ENCODE results near the gene SPHK2.

Gene SPHK2

GRCh38 chr19:48660852-48661710, 41.8 kb downstream of the SPHK2 start:
- Mint-ChIP-seq H3K36me3 (no peaks in the 10 kb centered on the region), H3K4me1 (peaks cover 13% of the 10 kb centered on the region), H3K27me3 (peaks cover 28% of the 10 kb centered on the region), H3K27ac (peak overlapping the region; percentile 89), H3K4me3 (peak overlapping the region; percentile 43), H3K9me3 (no peaks in the 10 kb centered on the region)
- CTCF ChIA-PET = interaction anchor here (1.4 kb wide), 1 partner anchor 15 kb away, joined by 3 read pairs; the partner anchor contains the start of gene CA11
- peak; percentile 88 for DNase-seq

DNA sequence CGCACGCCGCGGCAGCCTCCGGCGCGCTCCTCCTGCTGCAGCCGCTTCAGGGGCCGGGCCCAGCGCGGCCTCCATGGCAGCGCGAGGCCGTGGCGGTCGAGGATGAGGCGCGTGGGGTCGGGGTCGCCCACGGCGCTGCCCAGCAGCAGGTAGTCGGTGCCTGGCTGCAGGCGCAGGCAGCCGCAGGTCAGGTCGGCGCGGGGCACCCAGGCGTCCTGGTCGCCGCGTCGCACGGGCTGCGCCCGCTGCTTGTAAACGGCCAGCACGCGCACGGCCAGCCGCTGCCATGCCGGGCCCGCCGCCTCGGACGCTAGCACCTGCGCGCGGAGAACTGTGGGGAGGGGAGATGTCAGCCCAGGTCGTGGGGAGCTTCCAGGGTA, 42.4 kb downstream of the SPHK2 start:
- Mint-ChIP-seq H3K4me1 (peaks cover 13% of the 10 kb centered on the region), H3K9me3 (no peaks in the 10 kb centered on the region), H3K27ac (no peak overlapping the region), H3K36me3 (no peaks in the 10 kb centered on the region), H3K4me3 (no peak overlapping the region), H3K27me3 (peaks cover 21% of the 10 kb centered on the region)
- no peak for DNase-seq
- CTCF ChIA-PET = interaction anchor here (1.4 kb wide), 1 partner anchor 16 kb away, joined by 3 read pairs; the partner anchor contains the start of gene CA11

- Mint-ChIP-seq H3K27me3 (peaks cover 9% of the 10 kb centered on the region), H3K4me3 (no peak overlapping the region), H3K36me3 (no peaks in the 10 kb centered on the region), H3K4me1 (peaks cover 13% of the 10 kb centered on the region), H3K27ac (no peak overlapping the region), H3K9me3 (no peaks in the 10 kb centered on the region)
- DNase-seq = no peak
- CTCF ChIA-PET = no interaction called here
These were observed 44.4 kb downstream of the SPHK2 start for GRCh38 chr19:48663667-48664066.

- peaks cover under 1% of the 10 kb centered on the region for H3K9me3 Mint-ChIP-seq
- CTCF ChIA-PET = no interaction called here
- DNase-seq = no peak
- peaks cover 10% of the 10 kb centered on the region for H3K4me1 Mint-ChIP-seq
- no peaks in the 10 kb centered on the region for H3K36me3 Mint-ChIP-seq
- no peak overlapping the region for H3K27ac Mint-ChIP-seq
- peaks cover 4% of the 10 kb centered on the region for H3K27me3 Mint-ChIP-seq
- H3K4me3 Mint-ChIP-seq = no peak overlapping the region
These were observed 45.2 kb downstream of the SPHK2 start for GRCh38 chr19:48664476-48664875.

- Mint-ChIP-seq H3K27me3 (peaks cover 4% of the 10 kb centered on the region), H3K4me1 (peaks cover 8% of the 10 kb centered on the region), H3K36me3 (no peaks in the 10 kb centered on the region), H3K27ac (no peak overlapping the region), H3K4me3 (no peak overlapping the region), H3K9me3 (peaks cover 6% of the 10 kb centered on the region)
- CTCF ChIA-PET = interaction anchor here (1.8 kb wide), 2 partner anchors 9 to 10 kb away, joined by 4 to 5 read pairs; no protein-coding TSS in a partner anchor
- DNase-seq = no peak
These were observed 46.5 kb downstream of the SPHK2 start for GRCh38 chr19:48665786-48666185.

DNA sequence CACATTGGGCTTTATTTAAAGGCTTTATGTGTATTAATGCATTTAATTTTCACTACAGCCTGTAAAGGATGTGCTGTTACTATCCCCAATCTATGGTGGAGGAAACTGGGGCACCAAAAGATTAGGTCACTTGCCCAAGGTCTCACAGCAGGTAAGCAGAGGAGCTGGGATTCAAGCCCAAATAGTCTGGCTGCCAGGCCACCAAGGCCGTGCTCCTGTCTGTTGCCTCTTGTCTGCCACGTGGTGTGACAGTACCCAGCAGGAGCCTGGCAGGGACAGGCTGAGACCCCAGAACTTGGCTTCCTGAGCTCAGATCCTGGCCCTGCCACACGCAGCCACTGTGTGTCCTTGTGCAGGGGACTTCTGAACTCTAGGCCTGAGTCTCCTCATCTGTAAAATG, 49.0 kb downstream of the SPHK2 start:
- Mint-ChIP-seq H3K4me3 (no peak overlapping the region), H3K27ac (no peak overlapping the region), H3K27me3 (peaks cover 9% of the 10 kb centered on the region), H3K36me3 (no peaks in the 10 kb centered on the region), H3K4me1 (no peaks in the 10 kb centered on the region), H3K9me3 (peaks cover 6% of the 10 kb centered on the region)
- CTCF ChIA-PET = no interaction called here
- no peak for DNase-seq

DNA sequence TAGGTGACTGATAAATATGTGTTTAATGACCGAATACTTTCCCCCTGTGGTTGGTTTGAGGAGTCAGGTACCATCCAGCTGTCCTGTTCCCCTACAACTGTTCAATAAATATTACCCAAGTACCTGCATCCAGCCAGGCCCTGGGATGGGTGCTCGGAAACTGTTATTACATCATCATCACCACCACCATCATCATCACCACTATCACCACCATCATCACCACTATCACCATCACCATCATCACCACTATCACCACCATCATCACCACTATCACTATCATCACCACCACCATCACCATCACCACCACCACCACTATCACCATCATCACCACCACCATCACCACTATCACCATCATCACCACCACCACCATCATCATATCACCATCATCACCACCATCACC, 49.5 kb downstream of the SPHK2 start:
- no peak overlapping the region for H3K27ac Mint-ChIP-seq
- H3K4me3 Mint-ChIP-seq = no peak overlapping the region
- H3K4me1 Mint-ChIP-seq = no peaks in the 10 kb centered on the region
- H3K36me3 Mint-ChIP-seq = no peaks in the 10 kb centered on the region
- CTCF ChIA-PET = no interaction called here
- H3K9me3 Mint-ChIP-seq = peaks cover 6% of the 10 kb centered on the region
- peaks cover 9% of the 10 kb centered on the region for H3K27me3 Mint-ChIP-seq
- no peak for DNase-seq

- DNase-seq = no peak
- Mint-ChIP-seq H3K27ac (no peak overlapping the region), H3K9me3 (peaks cover 6% of the 10 kb centered on the region), H3K4me1 (peaks cover 1% of the 10 kb centered on the region), H3K27me3 (peaks cover 12% of the 10 kb centered on the region), H3K4me3 (no peak overlapping the region), H3K36me3 (no peaks in the 10 kb centered on the region)
- CTCF ChIA-PET = no interaction called here
These were observed 50.8 kb downstream of the SPHK2 start for GRCh38 chr19:48669903-48670668.

GRCh38 chr19:48670699-48671445, 51.6 kb downstream of the SPHK2 start:
- H3K36me3 Mint-ChIP-seq = no peaks in the 10 kb centered on the region
- H3K4me1 Mint-ChIP-seq = peaks cover 6% of the 10 kb centered on the region
- CTCF ChIA-PET = interaction anchor here (1.0 kb wide), 1 partner anchor 13 kb away, joined by 3 read pairs; no protein-coding TSS in a partner anchor
- DNase-seq = no peak
- H3K27ac Mint-ChIP-seq = no peak overlapping the region
- peaks cover 18% of the 10 kb centered on the region for H3K27me3 Mint-ChIP-seq
- H3K4me3 Mint-ChIP-seq = no peak overlapping the region
- H3K9me3 Mint-ChIP-seq = peaks cover 6% of the 10 kb centered on the region

DNA sequence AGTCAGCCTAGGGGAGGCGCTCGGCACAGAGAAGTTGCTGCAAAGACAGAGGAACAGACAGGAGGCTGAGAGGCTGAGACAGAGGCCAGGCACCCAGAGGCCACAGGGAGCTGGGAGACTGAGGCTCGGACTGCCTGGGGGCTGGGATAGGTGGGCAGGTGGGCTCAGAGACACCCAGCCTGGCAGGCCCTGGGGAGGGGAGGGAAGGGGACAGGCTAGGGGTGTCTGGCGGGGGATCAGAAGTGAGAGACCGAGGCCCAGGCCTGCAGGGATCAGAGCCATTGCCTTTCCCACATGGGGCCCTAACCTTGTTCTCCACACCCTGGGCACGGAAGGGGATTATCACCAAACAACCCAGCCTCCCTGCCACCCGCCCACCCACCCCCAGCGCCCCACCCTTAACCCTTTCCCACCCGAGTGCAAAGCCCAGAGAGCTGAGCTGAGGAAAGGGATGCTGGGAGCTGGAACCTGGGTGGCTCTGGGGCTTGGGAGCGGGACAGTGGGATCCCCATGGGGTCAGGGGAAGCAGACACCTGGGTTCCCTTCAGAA, 52.2 kb downstream of the SPHK2 start:
- Mint-ChIP-seq H3K4me1 (peaks cover 6% of the 10 kb centered on the region), H3K9me3 (peaks cover 6% of the 10 kb centered on the region), H3K27ac (no peak overlapping the region), H3K27me3 (peaks cover 24% of the 10 kb centered on the region), H3K36me3 (no peaks in the 10 kb centered on the region), H3K4me3 (no peak overlapping the region)
- no peak for DNase-seq
- CTCF ChIA-PET = interaction anchor here (1.0 kb wide), 1 partner anchor 12 kb away, joined by 3 read pairs; no protein-coding TSS in a partner anchor

GRCh38 chr19:48672994-48673393, 53.7 kb downstream of the SPHK2 start, which contains the start of gene NTN5:
Gene NTN5, minus strand, starts transcription at chr19:48673017. Its CDS starts 2,031 bp downstream, at chr19:48670986.
- no peaks in the 10 kb centered on the region for H3K36me3 Mint-ChIP-seq
- peaks cover 27% of the 10 kb centered on the region for H3K27me3 Mint-ChIP-seq
- no peak within 1 kb of the TSS for H3K27ac Mint-ChIP-seq
- no peak within 1 kb of the TSS for H3K4me3 Mint-ChIP-seq
- CTCF ChIA-PET = interaction anchor here (0.5 to 4.3 kb wide), 2 partner anchors 27 to 112 kb away, joined by 3 to 31 read pairs; partner anchors contain the start of gene CA11
- H3K4me1 Mint-ChIP-seq = peaks cover 6% of the 10 kb centered on the region
- no peak for DNase-seq
- peaks cover 6% of the 10 kb centered on the region for H3K9me3 Mint-ChIP-seq

- Mint-ChIP-seq H3K27me3 (peaks cover 27% of the 10 kb centered on the region), H3K36me3 (no peaks in the 10 kb centered on the region), H3K4me3 (no peak overlapping the region), H3K4me1 (peaks cover 6% of the 10 kb centered on the region), H3K27ac (no peak overlapping the region), H3K9me3 (peaks cover 6% of the 10 kb centered on the region)
- CTCF ChIA-PET = interaction anchor here (0.5 to 4.3 kb wide), 4 partner anchors 25 to 112 kb away, joined by 3 to 31 read pairs (median 9); partner anchors contain the start of gene CA11
- no peak for DNase-seq
These were observed 54.3 kb downstream of the SPHK2 start for GRCh38 chr19:48673436-48674100.

DNA sequence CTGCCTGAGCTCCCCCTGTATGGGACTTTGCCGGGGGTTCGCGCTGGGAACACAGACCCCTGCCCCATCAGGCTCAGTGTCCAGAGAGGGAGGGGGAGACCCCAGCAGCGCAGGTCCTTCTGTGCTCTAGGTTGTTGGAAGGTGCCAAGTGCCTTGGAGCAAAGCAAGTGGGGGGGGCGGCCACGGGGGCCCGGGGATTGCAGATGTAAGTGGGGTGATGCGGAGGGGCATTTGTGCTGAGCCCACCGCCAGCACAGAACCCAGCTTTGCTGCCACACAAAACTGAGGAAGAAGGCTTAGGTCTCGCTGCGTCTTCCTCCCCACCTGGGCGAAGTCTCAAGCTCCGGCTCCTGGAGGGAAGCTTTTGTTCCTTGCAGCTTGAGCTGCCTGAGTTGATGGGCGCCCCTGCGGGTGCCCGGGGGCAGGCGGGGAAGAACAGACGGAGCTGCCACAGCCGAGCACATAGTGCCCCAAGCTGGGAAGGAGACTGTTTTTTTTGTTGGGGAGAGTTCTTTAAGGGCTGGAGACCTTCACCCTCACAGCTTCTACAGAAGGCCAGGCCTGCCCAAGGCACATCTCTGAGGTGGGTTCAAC, 55.0 kb downstream of the SPHK2 start:
- Mint-ChIP-seq H3K4me1 (peaks cover 6% of the 10 kb centered on the region), H3K27me3 (peaks cover 27% of the 10 kb centered on the region), H3K36me3 (no peaks in the 10 kb centered on the region), H3K4me3 (no peak overlapping the region), H3K9me3 (peaks cover 6% of the 10 kb centered on the region), H3K27ac (no peak overlapping the region)
- no peak for DNase-seq
- CTCF ChIA-PET = interaction anchor here (0.8 to 4.3 kb wide), 7 partner anchors 8 to 65 kb away, joined by 4 to 31 read pairs (median 5); partner anchors contain the start of gene CA11
